Neural cell (in vitro differentiated cells): Measurements from ENCODE around the gene ZFPM1. TPM values are rescaled to one million over a fixed set of nuclear protein-coding genes. Genes with fewer than 3 reads are reported as not detected.

Experiments used
- H2AFZ ChIP-seq: fragments of 200-600, 300-800 bp; sonication (generic), shearing (Covaris generic); 2 replicates; pipeline ENCODE4 v1.6.0; 2014; ENCODE audit warnings: low read depth, mild to moderate bottlenecking, antibody characterized with exemption, low read length, moderate library complexity
- H3F3A ChIP-seq: fragments of 200-600 bp; shearing (Covaris generic); 2 replicates; pipeline ENCODE4 v1.6.1; 2016; ENCODE audit warnings: mild to moderate bottlenecking, moderate library complexity, mixed read lengths, antibody characterized with exemption, low read length; ENCODE audit not compliant: insufficient read depth, poor library complexity, severe bottlenecking
- H3K27ac ChIP-seq: fragments of 200-600, 300-800 bp; sonication (generic), shearing (Covaris generic); 2 replicates; pipeline ENCODE4 v1.5.1; 2014; ENCODE audit warnings: mild to moderate bottlenecking, low read length, moderate library complexity
- H3K27me3 ChIP-seq: fragments of 300-800, 200-600 bp; sonication (generic), shearing (Covaris generic); 2 replicates; pipeline ENCODE4 v1.6.0; 2014; ENCODE audit warnings: mild to moderate bottlenecking, low read depth, low read length, moderate library complexity; ENCODE audit not compliant: insufficient read depth
- H3K36me3 ChIP-seq: fragments of 300-800, 200-600 bp; sonication (generic), shearing (Covaris generic); 2 replicates; pipeline ENCODE4 v1.5.1; 2014; ENCODE audit warnings: mild to moderate bottlenecking, antibody characterized with exemption, low read length, moderate library complexity; ENCODE audit not compliant: insufficient read depth
- H3K4me2 ChIP-seq: fragments of 300-800, 200-600 bp; sonication (generic), shearing (Covaris generic); 2 replicates; pipeline ENCODE4 v1.6.0; 2014; ENCODE audit warnings: mild to moderate bottlenecking, low read length
- H3K4me3 ChIP-seq: fragments of 300-800, 200-600 bp; sonication (generic), shearing (Covaris generic); 2 replicates; pipeline ENCODE4 v1.5.1; 2014; ENCODE audit warnings: mild to moderate bottlenecking, low read length, moderate library complexity
- H3K79me2 ChIP-seq: fragments of 200-600 bp; shearing (Covaris generic); replicated peaks from 2 replicates; pipeline ENCODE4 v1.6.0; 2014; ENCODE audit warnings: mild to moderate bottlenecking, low read length, moderate library complexity; ENCODE audit not compliant: insufficient read depth
- H3K9ac ChIP-seq: fragments of 300-800, 200-600 bp; sonication (generic), shearing (Covaris generic); 2 replicates; pipeline ENCODE4 v1.6.1; 2016; ENCODE audit warnings: mild to moderate bottlenecking, low read length, mixed read lengths
- H3K9me2 ChIP-seq: fragments of 200-600 bp; shearing (Covaris generic); 2 replicates; pipeline ENCODE4 v1.6.1; 2016; ENCODE audit warnings: mild to moderate bottlenecking, low read length, mixed read lengths; ENCODE audit not compliant: insufficient read depth
- H3K9me3 ChIP-seq: fragments of 200-600, 300-800 bp; sonication (generic), shearing (Covaris generic); 2 replicates; pipeline ENCODE4 v1.6.1; 2016; ENCODE audit warnings: mild to moderate bottlenecking, mixed run types, low read length, moderate library complexity, mixed read lengths
- H4K20me1 ChIP-seq: fragments of 200-600 bp; shearing (Covaris generic); 2 replicates; pipeline ENCODE4 v1.6.1; 2016; ENCODE audit warnings: mild to moderate bottlenecking, mixed run types; ENCODE audit not compliant: insufficient read depth
- CTCF ChIP-seq: fragments of 450-650 bp; IDR thresholded peaks from 2 replicates; pipeline ENCODE4 v1.5.1; 2014; ENCODE audit warnings: antibody characterized with exemption, mild to moderate bottlenecking, moderate library complexity; ENCODE audit not compliant: poor library complexity, severe bottlenecking
- EP300 ChIP-seq: fragments of 450-650 bp; conservative IDR thresholded peaks from 2 replicates; pipeline ENCODE4 v1.6.1; 2014; ENCODE audit warnings: antibody characterized with exemption, mild to moderate bottlenecking, moderate library complexity; ENCODE audit not compliant: poor library complexity, severe bottlenecking
- EZH2 ChIP-seq: fragments of 200-600, 300-800 bp; shearing (Covaris generic), sonication (generic); IDR thresholded peaks from 2 replicates; pipeline ENCODE4 v1.6.1; 2014; ENCODE audit warnings: antibody characterized with exemption, low read length, borderline replicate concordance, mild to moderate bottlenecking; ENCODE audit not compliant: insufficient read depth, poor library complexity, severe bottlenecking
- MXI1 ChIP-seq: fragments of 450-650 bp; conservative IDR thresholded peaks from 2 replicates; pipeline ENCODE4 v1.6.1; 2014; ENCODE audit warnings: antibody characterized with exemption, mild to moderate bottlenecking; ENCODE audit not compliant: poor library complexity, severe bottlenecking
- POLR2AphosphoS5 ChIP-seq: IDR thresholded peaks from 2 replicates; pipeline ENCODE4 v1.6.1; 2012
- RAD21 ChIP-seq: fragments of 450-650 bp; conservative IDR thresholded peaks from 2 replicates; pipeline ENCODE4 v1.6.1; 2014; ENCODE audit warnings: antibody characterized with exemption, mild to moderate bottlenecking, moderate library complexity
- REST ChIP-seq: IDR thresholded peaks from 2 replicates; pipeline ENCODE4 v1.6.1; 2012; ENCODE audit warnings: borderline replicate concordance
- SMC3 ChIP-seq: fragments of 450-650 bp; conservative IDR thresholded peaks from 2 replicates; pipeline ENCODE4 v1.6.1; 2014; ENCODE audit warnings: antibody characterized with exemption, mild to moderate bottlenecking, moderate library complexity; ENCODE audit not compliant: poor library complexity
- TAF1 ChIP-seq: IDR thresholded peaks from 2 replicates; pipeline ENCODE4 v1.6.1; 2012; ENCODE audit warnings: low read depth
- polyA plus RNA-seq: library from polyadenylated mRNA; depleted of rRNA; stranded (reverse); fragments of >200 nt; gene quantifications from 2 replicates; pipeline ENCODE4 v1.2.3, GENCODE V29; 2014

The ZFPM1 gene
- polyA plus RNA-seq, 1 donor from 2014 or later: 0.41 TPM

GRCh38 chr16:88575251-88575650, 122.2 kb downstream of the ZFPM1 start:
- Histone ChIP-seq H3K27me3 (no peaks in the 10 kb centered on the region), H3F3A (no peaks in the 10 kb centered on the region), H3K27ac (no peak overlapping the region), H2AFZ (no peak overlapping the region), H3K9me2 (no peaks in the 10 kb centered on the region), H3K9ac (no peak overlapping the region), H3K4me3 (no peak overlapping the region), H3K9me3 (no peaks in the 10 kb centered on the region), H3K4me2 (no peak overlapping the region), H4K20me1 (no peaks in the 10 kb centered on the region), H3K36me3 (no peaks in the 10 kb centered on the region), H3K79me2 (peaks cover 33% of the 10 kb centered on the region)
- TF ChIP-seq RAD21 (no peak), CTCF (no peak), REST (no peak), TAF1 (no peak), EZH2 (no peak), EP300 (no peak), SMC3 (no peak), MXI1 (no peak), POLR2AphosphoS5 (no peak)

GRCh38 chr16:88576307-88576706, 123.2 kb downstream of the ZFPM1 start:
- peaks cover 26% of the 10 kb centered on the region for H3K79me2 ChIP-seq
- H3K9me2 ChIP-seq: no peaks in the 10 kb centered on the region
- H4K20me1 ChIP-seq: no peaks in the 10 kb centered on the region
- H3K36me3 ChIP-seq: no peaks in the 10 kb centered on the region
- no peak overlapping the region for H3K4me3 ChIP-seq
- no peak overlapping the region for H2AFZ ChIP-seq
- no peak overlapping the region for H3K4me2 ChIP-seq
- no peak overlapping the region for H3K27ac ChIP-seq
- TF ChIP-seq EZH2: no peak
- TF ChIP-seq MXI1: no peak
- no peak for TF ChIP-seq RAD21
- no peak for TF ChIP-seq SMC3
- TF ChIP-seq TAF1: no peak
- no peak overlapping the region for H3K9ac ChIP-seq
- no peaks in the 10 kb centered on the region for H3K27me3 ChIP-seq
- H3K9me3 ChIP-seq: no peaks in the 10 kb centered on the region
- no peaks in the 10 kb centered on the region for H3F3A ChIP-seq
